H1 (cell line): ENCODE results near the gene CRYBB3. TPM values are rescaled to one million over a fixed set of nuclear protein-coding genes. Genes with fewer than 3 reads are reported as not detected.

ENCODE experiments used
- BACH1 ChIP-seq: IDR thresholded peaks from 2 replicates; pipeline ENCODE4 v1.6.1; 2012; ENCODE audit warnings: low read length, improper control_type of control experiment
- TAF1 ChIP-seq: IDR thresholded peaks from 2 replicates; pipeline ENCODE4 v1.6.1; 2011; ENCODE audit warnings: mild to moderate bottlenecking, low read depth, low read length
- TEAD4 ChIP-seq: IDR thresholded peaks from 2 replicates; pipeline ENCODE4 v1.6.1; 2012; ENCODE audit warnings: low read depth, low read length, inconsistent platforms, mixed read lengths
- polyA plus RNA-seq, 7 experiments: library from polyadenylated mRNA; depleted of rRNA in 3 of 7; stranded (reverse) in 5 of 7; unstranded in 2 of 7; fragments of >200 nt in 5 of 7; fragments of 200-250 nt in 2 of 7; gene quantifications; 1 replicate in 5 of 7; 2 replicates in 1 of 7; 4 replicates in 1 of 7; pipeline versions ENCODE4 v1.2.1 to v1.2.3, GENCODE V29; 2011 to 2013; ENCODE audit warnings: missing spikeins in 2 of 7, mixed read lengths in 2 of 7
- total RNA-seq: library from RNA; stranded (reverse); fragmentation: NEBNext Ultra II Directional; extraction: Animal tissue kit (Norgen Biotek cat#: 25700); gene quantifications from 2 replicates; pipeline ENCODE4 v1.2.1, GENCODE V29; 2021

The CRYBB3 gene
- total and polyA plus RNA-seq, 2 of the 8 experiments (the other 6 are each of a cell fraction or from before 2014, with no cell fraction given) = 0.44 to 0.58 TPM

GRCh38 chr22:25178869-25179631 is 20.6 kb upstream of the CRYBB3 start (continued):
- TF ChIP-seq TAF1 = 0 out of 2 replicates have a peak, but pooled peaks have one; percentile 36
- 0 out of 2 replicates have a peak, but pooled peaks have one; percentile 23 for TF ChIP-seq BACH1
- peak; percentile 66; the same call in 1 of the 2 replicates for TF ChIP-seq TEAD4
